NCI-H1092 treated with DMSO at 0.1 percent for 48 hours (cell line): ENCODE results near the gene ECHDC1.
"Not testable (repeated sequence)": the region's sequence is repeated elsewhere in the genome, so short reads cannot be mapped to it uniquely, and the experiment has no call there.

Experiments used
- DNase-seq: peaks from one replicate; lab custom pipeline; 2025; lab: John Stamatoyannopoulos, UW

Gene ECHDC1

DNA sequence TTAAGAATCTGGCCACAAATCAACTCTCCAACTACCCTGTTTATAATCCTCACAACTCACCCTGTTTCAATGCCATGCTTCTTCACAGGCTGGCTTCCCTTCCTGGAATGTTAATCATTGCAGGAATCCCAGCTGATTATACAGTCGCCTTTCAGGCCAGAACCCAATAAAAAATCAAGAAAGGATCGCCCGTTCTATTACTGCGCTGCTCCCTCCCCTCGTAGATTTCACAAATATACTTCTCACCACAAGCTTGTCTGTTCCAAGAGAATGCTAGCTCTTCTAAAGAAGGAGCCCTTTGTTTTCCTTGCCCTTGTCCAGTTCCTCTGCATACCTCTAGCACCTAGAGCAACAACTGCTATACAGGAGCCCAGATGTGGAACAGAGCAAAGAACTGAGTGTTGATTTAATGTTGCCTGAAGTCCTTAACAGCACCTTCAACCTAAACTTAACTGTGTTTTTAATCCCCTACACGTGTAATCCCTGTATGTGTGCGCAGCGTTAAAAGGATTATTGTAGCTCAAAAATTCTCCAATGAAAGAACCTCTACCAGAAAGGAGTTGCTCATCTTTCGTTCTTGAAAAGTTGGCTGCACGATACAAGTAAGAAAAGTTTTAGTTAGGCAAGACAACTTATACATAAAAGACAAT, 988 bp downstream of the ECHDC1 start:
- no peak for DNase-seq

- no peak for DNase-seq
Observed at GRCh38 chr6:127341471-127342202, 1.8 kb downstream of the ECHDC1 start.

GRCh38 chr6:127340171-127340570, 3.2 kb downstream of the ECHDC1 start:
- DNase-seq, result no peak

DNA sequence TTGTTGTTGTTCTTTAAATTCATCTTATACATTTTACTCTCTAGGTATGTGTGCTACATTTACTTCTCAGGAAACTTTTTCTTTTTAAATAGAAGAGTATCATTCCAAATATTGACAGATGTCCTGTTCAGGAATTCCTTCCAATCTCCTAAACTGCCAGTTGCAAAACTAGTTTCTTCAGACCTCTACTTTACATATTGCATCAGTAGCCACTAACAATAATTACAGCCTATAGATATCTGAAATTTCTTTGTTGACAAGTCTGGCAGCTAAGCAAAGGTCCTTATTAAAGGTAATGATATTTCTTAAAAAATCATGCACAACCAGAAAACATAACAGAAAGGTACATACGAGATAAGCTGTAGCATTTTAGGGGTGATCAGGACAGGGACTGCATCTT, 4.5 kb downstream of the ECHDC1 start:
- no peak for DNase-seq

GRCh38 chr6:127332383-127332961, 10.9 kb downstream of the ECHDC1 start:
- DNase-seq, result no peak

GRCh38 chr6:127331256-127331655, 12.2 kb downstream of the ECHDC1 start:
- DNase-seq, result not testable (repeated sequence)

- DNase-seq, result no peak
Observed at GRCh38 chr6:127328043-127328609, 15.3 kb downstream of the ECHDC1 start.

- DNase-seq, result no peak
Observed at GRCh38 chr6:127319686-127320085, 23.7 kb downstream of the ECHDC1 start.

DNA sequence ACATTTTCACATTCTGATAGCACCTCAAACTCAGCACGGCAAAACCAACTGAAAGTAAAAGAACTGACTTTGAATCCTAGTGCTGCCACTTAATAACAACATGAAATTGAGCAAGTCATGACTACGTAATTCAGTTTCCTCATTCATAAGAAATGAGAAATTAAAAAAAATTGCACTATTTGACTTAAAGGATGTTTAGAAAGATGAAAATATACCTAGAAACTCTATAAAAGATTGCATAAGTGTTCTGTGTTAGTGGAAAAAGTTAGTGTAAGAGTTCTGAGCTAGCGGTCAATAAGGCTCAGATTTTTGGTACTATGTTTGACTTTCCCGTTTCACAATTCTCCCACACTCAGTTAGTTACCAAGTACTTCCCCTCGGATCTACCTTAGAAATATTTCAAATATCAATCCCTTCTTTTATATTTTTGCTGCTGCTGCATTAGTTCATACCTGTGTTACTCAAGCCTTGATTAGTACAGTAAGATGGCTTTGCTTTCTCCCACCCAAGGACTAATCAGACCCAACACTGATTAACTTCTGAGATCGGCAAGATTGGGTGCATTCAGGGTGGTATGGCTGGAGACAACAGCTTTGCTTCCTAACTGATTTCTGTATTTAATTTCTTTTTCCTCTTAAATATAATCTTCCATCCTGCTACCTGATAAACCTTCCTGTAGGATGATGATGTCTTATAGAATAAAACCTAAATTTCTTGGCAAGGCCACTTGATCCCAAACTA, 25.9 kb downstream of the ECHDC1 start:
- DNase-seq, result no peak

- DNase-seq, result no peak
Observed at GRCh38 chr6:127305741-127306140, 37.7 kb downstream of the ECHDC1 start.

GRCh38 chr6:127303917-127304316, 39.5 kb downstream of the ECHDC1 start:
- no peak for DNase-seq

- no peak for DNase-seq
Observed at GRCh38 chr6:127302728-127303660, 40.4 kb downstream of the ECHDC1 start.

DNA sequence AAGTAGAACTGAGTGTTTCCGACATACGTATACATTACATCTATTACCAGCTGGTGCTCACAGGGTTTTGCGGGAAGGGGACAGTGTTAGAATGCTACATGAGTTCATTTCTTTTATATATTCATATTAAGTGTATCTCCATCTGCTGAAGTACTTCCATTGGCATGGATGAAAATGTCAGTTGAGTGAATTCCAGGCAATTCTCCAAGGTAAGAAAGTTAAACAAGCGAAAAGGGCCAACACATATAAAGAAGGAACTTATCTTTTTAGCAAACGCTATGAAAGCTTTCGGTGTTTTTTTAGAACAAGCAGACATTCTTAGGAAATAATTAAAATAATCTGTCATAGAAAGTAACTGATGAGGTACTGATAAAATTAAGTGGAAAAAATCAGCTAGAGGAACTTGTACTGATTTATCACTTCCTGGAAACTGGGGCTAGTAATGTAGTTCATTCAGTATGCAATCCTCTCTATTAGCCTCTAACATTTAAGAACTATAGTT, 42.2 kb downstream of the ECHDC1 start:
- DNase-seq, result no peak

- DNase-seq, result no peak
Observed at GRCh38 chr6:127300411-127300810, 43.0 kb downstream of the ECHDC1 start.

DNA sequence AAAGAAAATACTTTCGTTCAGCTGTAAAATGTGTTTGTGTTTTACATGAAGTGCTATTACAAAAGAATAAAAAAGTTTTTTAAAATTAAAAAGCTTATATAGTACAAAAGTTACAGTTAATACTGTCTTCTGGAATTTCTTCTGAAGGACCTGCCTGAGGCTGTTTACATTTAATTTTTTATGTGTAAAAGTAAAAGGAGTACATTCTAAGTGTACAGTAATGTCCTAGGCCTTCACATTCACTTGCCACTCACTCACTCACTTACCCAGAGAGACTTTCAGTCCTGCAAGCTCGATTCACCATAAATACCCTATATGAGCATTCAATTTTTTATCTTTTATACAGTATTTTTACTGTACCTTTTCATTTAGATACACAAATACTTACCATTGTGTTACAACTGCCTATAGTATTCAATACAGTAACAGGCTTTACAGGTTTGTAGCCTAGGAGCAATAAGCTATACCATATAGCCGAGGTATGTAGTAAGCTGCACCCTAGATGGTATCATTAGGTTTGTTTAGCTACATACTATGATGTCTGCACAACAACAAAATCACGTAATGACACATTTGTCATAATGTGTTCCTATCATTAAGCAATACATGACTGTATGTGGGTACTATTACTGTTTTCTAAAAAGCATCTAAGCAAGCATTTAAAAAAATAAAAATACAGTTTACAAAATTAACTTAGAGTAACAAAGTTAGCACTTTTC, 43.7 kb downstream of the ECHDC1 start:
- DNase-seq, result no peak

- no peak for DNase-seq
Observed at GRCh38 chr6:127298475-127298874, 44.9 kb downstream of the ECHDC1 start.

- no peak for DNase-seq
Observed at GRCh38 chr6:127297502-127298070, 45.8 kb downstream of the ECHDC1 start.

GRCh38 chr6:127291495-127291894, 51.9 kb downstream of the ECHDC1 start:
- DNase-seq, result no peak

DNA sequence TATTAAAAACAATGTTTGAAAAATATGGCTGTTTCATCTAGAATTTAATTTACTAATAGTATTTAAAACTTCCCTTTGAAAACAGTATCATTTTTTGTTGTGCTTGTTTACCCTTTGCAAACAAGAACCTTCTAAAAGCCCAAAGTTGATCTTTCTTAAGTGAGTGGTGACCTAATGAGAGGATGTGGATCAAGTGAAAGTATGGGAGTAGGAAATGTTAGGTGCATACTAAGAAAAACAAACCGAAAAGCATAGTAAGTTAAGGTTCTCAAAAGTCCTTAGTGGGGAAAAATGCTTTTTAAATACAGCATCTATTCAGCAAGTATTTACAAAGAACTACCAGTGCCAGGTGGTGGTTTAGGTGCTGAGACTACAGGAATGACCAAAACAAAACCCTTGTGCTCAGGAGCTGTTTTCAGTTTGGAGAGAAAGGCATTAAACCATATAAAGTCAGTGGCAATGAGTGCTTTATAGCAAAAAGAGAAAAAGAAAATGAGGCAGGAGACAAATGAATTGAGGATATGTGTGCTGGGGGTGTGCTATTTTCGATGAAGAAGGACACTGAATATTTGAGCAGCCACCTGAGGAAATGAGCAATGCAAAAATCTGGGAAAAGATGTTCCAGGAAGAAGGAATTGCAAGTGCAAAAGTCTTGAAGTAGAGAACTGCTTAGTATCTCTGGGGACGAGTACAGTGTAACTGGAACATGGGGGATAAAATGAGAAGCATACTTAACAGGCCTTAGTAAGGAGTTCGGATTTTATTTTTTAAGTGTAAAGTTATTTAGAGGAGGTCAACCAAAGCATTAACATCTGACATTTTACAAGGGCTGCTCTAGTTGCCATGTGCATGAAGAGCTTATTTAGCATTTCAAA, 52.8 kb downstream of the ECHDC1 start:
- no peak for DNase-seq
